ENCODE measurements around the gene LZTFL1.

DNA sequence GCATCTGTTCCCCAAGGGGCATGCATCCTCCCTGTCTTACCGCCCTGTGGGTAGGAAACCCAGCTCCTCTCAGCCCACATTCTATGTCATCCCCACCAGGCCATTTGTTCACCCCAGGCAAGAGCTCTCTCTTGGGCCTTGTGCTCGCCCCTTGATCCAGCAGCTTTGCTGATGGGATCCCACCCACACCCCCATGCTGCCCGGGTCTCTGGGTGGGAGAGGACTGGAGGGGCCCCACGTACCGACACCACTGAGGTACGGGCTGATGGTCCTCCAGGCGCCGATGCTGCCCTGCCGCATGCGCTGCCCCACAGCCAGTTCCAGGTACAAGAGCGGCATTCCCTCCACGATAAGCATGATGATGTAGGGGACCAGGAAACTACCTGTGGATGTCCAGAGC lies 60.1 kb downstream of the LZTFL1 start:
- TF ChIP-seq REST (IDR thresholded peaks at IDR 0.05; ENCODE audit: unreplicated experiment), result no peak
- TF ChIP-seq EZH2 (IDR thresholded peaks at IDR 0.05; ENCODE audit: low read depth, unreplicated experiment), result no peak
- no peak for TF ChIP-seq STAT1 (IDR thresholded peaks at IDR 0.05; ENCODE audit: unreplicated experiment)
- no peak for TF ChIP-seq CTCF (conservative IDR thresholded peaks at IDR 0.05; ENCODE audit: low read depth in 2 of 2)

Data from GM23338 (cell line).